Neural progenitor cell (in vitro differentiated cells): ENCODE measurements around the gene GBA3. TPM values are rescaled to one million over a fixed set of nuclear protein-coding genes. Genes with fewer than 3 reads are reported as not detected.
A peak's percentile ranks its signal among the peaks of the same experiment; 100 is the strongest.

Source experiments
- DNase-seq: peaks from one replicate; pipeline ENCODE4 v3.0.0-alpha.2; 2016; ENCODE audit warnings: low spot score
- H2AFZ ChIP-seq: fragments of 200-600 bp; sonication (generic); replicated peaks from 2 replicates; pipeline ENCODE4 v1.6.1; 2016; ENCODE audit warnings: antibody characterized with exemption
- H3F3A ChIP-seq: fragments of 200-600 bp; sonication (generic); 2 replicates; pipeline ENCODE4 v1.6.1; 2016; ENCODE audit warnings: antibody characterized with exemption, low read depth
- H3K27ac ChIP-seq: fragments of 200-600 bp; sonication (generic); 2 replicates; pipeline ENCODE4 v1.5.1; 2016; ENCODE audit warnings: mild to moderate bottlenecking
- H3K27me3 ChIP-seq: fragments of 200-600 bp; sonication (generic); 2 replicates; pipeline ENCODE4 v1.6.1; 2016; ENCODE audit warnings: mild to moderate bottlenecking, moderate library complexity
- H3K36me3 ChIP-seq: fragments of 200-600 bp; sonication (generic); 2 replicates; pipeline ENCODE4 v1.5.1; 2016
- H3K4me1 ChIP-seq: fragments of 200-600 bp; sonication (generic); 2 replicates; pipeline ENCODE4 v1.6.1; 2016; ENCODE audit warnings: mixed run types
- H3K4me2 ChIP-seq: fragments of 200-600 bp; sonication (generic); 2 replicates; pipeline ENCODE4 v1.6.1; 2016
- H3K4me3 ChIP-seq: fragments of 200-600 bp; sonication (generic); 2 replicates; pipeline ENCODE4 v1.5.1; 2016
- H3K79me2 ChIP-seq: fragments of 200-600 bp; sonication (generic); 2 replicates; pipeline ENCODE4 v1.6.1; 2016; ENCODE audit warnings: low read depth
- H3K9ac ChIP-seq: fragments of 200-600 bp; sonication (generic); 2 replicates; pipeline ENCODE4 v1.6.1; 2016
- H3K9me3 ChIP-seq: fragments of 200-600 bp; sonication (generic); 2 replicates; pipeline ENCODE4 v1.5.1; 2016; ENCODE audit warnings: low read depth
- H4K20me1 ChIP-seq: fragments of 200-600 bp; sonication (generic); 2 replicates; pipeline ENCODE4 v1.6.1; 2016; ENCODE audit warnings: low read depth
- H3K27ac Mint-ChIP-seq: 3 replicates; pipeline ENCODE4 v1.8.0; 2021; ENCODE audit warnings: mixed read lengths
- H3K27me3 Mint-ChIP-seq: 2 replicates; pipeline ENCODE4 v1.8.0; 2022; ENCODE audit warnings: low read depth, mild to moderate bottlenecking, inconsistent platforms, moderate library complexity, mixed read lengths; ENCODE audit not compliant: insufficient read depth
- H3K36me3 Mint-ChIP-seq: 3 replicates; pipeline ENCODE4 v1.8.0; 2021; ENCODE audit warnings: mixed read lengths
- H3K4me1 Mint-ChIP-seq: 3 replicates; pipeline ENCODE4 v1.8.0; 2021; ENCODE audit warnings: mixed read lengths
- H3K4me3 Mint-ChIP-seq: 3 replicates; pipeline ENCODE4 v1.8.0; 2021; ENCODE audit warnings: mild to moderate bottlenecking, moderate library complexity, mixed read lengths
- H3K9me3 Mint-ChIP-seq: 3 replicates; pipeline ENCODE4 v1.8.0; 2020; ENCODE audit warnings: mixed read lengths
- EZH2 ChIP-seq: fragments of 200-600 bp; sonication (generic); IDR thresholded peaks from 2 replicates; pipeline ENCODE4 v1.6.1; 2017; ENCODE audit warnings: antibody characterized with exemption, mild to moderate bottlenecking, moderate library complexity
- EZH2phosphoT487 ChIP-seq: fragments of 200-600 bp; sonication (generic); IDR thresholded peaks from 2 replicates; pipeline ENCODE4 v1.6.1; 2017; ENCODE audit warnings: antibody characterized with exemption
- total RNA-seq: library from RNA; depleted of rRNA; stranded (reverse); fragments of >200 nt; gene quantifications from 2 replicates; pipeline ENCODE4 v1.2.3, GENCODE V29; 2015; ENCODE audit warnings: low replicate concordance
- TF ChIP-seq, protein P1 (sequence below): fragments of 200-600 bp; sonication (generic); IDR thresholded peaks from 2 replicates; pipeline ENCODE4 v1.5.1; 2017; ENCODE audit warnings: antibody characterized with exemption, mild to moderate bottlenecking

GBA3 gene
- total RNA-seq, 1 donor from 2014 or later, result not detected

- no peak for TF ChIP-seq EZH2
- no peak for TF ChIP-seq EZH2phosphoT487
- TF ChIP-seq, protein P1, sequence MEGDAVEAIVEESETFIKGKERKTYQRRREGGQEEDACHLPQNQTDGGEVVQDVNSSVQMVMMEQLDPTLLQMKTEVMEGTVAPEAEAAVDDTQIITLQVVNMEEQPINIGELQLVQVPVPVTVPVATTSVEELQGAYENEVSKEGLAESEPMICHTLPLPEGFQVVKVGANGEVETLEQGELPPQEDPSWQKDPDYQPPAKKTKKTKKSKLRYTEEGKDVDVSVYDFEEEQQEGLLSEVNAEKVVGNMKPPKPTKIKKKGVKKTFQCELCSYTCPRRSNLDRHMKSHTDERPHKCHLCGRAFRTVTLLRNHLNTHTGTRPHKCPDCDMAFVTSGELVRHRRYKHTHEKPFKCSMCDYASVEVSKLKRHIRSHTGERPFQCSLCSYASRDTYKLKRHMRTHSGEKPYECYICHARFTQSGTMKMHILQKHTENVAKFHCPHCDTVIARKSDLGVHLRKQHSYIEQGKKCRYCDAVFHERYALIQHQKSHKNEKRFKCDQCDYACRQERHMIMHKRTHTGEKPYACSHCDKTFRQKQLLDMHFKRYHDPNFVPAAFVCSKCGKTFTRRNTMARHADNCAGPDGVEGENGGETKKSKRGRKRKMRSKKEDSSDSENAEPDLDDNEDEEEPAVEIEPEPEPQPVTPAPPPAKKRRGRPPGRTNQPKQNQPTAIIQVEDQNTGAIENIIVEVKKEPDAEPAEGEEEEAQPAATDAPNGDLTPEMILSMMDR, result no peak
- no peak for DNase-seq
- H3K4me1 Mint-ChIP-seq, result no peaks in the 10 kb centered on the region
These were observed 85.9 kb downstream of the GBA3 start for GRCh38 chr4:22778547-22779163.

DNA sequence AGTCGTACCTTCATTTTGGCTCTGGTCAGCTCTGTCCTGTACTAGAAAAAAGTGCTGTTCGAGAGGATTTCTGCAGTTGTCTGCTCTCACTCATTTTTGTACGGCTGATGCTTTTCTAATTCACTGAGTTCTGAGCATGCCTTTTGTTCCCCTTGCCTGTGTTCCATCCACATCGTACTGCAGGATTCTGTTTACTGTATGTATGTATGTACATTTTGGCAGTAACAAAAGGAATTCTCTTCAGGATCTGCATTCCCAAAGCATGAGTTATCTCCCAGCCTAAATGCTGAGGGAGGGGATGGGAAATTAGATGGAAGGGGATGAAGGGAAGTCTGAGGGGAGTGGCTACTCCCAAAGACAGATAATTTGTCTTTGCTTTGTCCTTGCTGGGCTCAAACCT, 87.6 kb downstream of the GBA3 start:
- TF ChIP-seq EZH2 (no peak), EZH2phosphoT487 (no peak)
- TF ChIP-seq, protein P1, result no peak
- Histone ChIP-seq H3K79me2 (no peaks in the 10 kb centered on the region), H3K4me1 (no peaks in the 10 kb centered on the region), H3F3A (no peaks in the 10 kb centered on the region), H3K36me3 (no peaks in the 10 kb centered on the region), H4K20me1 (no peaks in the 10 kb centered on the region), H3K4me3 (no peak overlapping the region), H3K9me3 (no peaks in the 10 kb centered on the region), H3K4me2 (no peak overlapping the region), H3K27ac (no peak overlapping the region), H3K27me3 (no peaks in the 10 kb centered on the region), H3K9ac (no peak overlapping the region), H2AFZ (peak overlapping the region; percentile 26)
- Mint-ChIP-seq H3K27me3 (no peaks in the 10 kb centered on the region), H3K36me3 (no peaks in the 10 kb centered on the region), H3K27ac (no peak overlapping the region), H3K9me3 (no peaks in the 10 kb centered on the region), H3K4me1 (peaks cover 3% of the 10 kb centered on the region), H3K4me3 (no peak overlapping the region)
- no peak for DNase-seq

More at GRCh38 chr4:22778547-22779163, 85.9 kb downstream of the GBA3 start:
- Histone ChIP-seq H2AFZ (no peak overlapping the region), H3K4me2 (no peak overlapping the region), H3K4me1 (no peaks in the 10 kb centered on the region), H3K9ac (no peak overlapping the region), H3K4me3 (no peak overlapping the region), H3K36me3 (no peaks in the 10 kb centered on the region), H4K20me1 (no peaks in the 10 kb centered on the region), H3K27me3 (no peaks in the 10 kb centered on the region), H3K79me2 (no peaks in the 10 kb centered on the region), H3F3A (no peaks in the 10 kb centered on the region), H3K9me3 (no peaks in the 10 kb centered on the region), H3K27ac (no peak overlapping the region)
- no peaks in the 10 kb centered on the region for H3K27me3 Mint-ChIP-seq
- no peak overlapping the region for H3K4me3 Mint-ChIP-seq
- no peak overlapping the region for H3K27ac Mint-ChIP-seq
- H3K9me3 Mint-ChIP-seq, result no peaks in the 10 kb centered on the region
- H3K36me3 Mint-ChIP-seq, result no peaks in the 10 kb centered on the region

- Histone ChIP-seq H3K27me3 (no peaks in the 10 kb centered on the region), H3K4me3 (no peak overlapping the region), H3F3A (no peaks in the 10 kb centered on the region), H3K9me3 (no peaks in the 10 kb centered on the region), H3K4me1 (no peaks in the 10 kb centered on the region), H3K4me2 (no peak overlapping the region), H3K79me2 (no peaks in the 10 kb centered on the region), H3K36me3 (no peaks in the 10 kb centered on the region), H4K20me1 (no peaks in the 10 kb centered on the region), H2AFZ (no peak overlapping the region), H3K27ac (no peak overlapping the region), H3K9ac (no peak overlapping the region)
- Mint-ChIP-seq H3K27me3 (no peaks in the 10 kb centered on the region), H3K4me3 (no peak overlapping the region), H3K4me1 (peaks cover 3% of the 10 kb centered on the region), H3K36me3 (no peaks in the 10 kb centered on the region), H3K9me3 (no peaks in the 10 kb centered on the region), H3K27ac (no peak overlapping the region)
- no peak for DNase-seq
- TF ChIP-seq, protein P1, result no peak
- TF ChIP-seq EZH2 (no peak), EZH2phosphoT487 (no peak)
These were observed 88.1 kb downstream of the GBA3 start for GRCh38 chr4:22780797-22781196.
